Measurements from ENCODE around the gene MFNG.
"Not testable (repeated sequence)": the region's sequence is repeated elsewhere in the genome, so short reads cannot be mapped to it uniquely, and the experiment has no call there.

DNA sequence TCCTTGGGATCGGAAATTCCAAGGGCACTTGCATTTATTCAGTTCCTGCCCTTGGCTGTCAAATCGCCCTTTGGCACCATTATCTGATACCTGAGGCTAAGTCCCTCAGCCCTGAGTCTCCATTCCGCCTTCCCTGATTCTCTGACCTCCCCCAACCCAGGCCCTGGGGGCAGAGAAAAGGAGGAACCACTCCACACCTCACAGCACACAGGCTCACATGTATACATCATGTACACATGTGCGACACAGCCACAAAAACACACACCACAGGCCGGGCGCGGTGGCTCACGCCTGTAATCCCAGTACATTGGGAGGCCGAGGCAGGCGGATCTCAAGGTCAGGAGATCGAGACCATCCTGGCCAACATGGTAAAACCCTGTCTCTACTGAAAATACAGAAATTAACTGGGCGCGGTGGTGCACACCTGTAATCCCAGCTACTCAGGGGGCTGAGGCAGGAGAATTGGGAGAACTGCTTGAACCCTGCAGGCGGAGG, 17.9 kb downstream of the MFNG start:
- TF ChIP-seq, protein P1, sequence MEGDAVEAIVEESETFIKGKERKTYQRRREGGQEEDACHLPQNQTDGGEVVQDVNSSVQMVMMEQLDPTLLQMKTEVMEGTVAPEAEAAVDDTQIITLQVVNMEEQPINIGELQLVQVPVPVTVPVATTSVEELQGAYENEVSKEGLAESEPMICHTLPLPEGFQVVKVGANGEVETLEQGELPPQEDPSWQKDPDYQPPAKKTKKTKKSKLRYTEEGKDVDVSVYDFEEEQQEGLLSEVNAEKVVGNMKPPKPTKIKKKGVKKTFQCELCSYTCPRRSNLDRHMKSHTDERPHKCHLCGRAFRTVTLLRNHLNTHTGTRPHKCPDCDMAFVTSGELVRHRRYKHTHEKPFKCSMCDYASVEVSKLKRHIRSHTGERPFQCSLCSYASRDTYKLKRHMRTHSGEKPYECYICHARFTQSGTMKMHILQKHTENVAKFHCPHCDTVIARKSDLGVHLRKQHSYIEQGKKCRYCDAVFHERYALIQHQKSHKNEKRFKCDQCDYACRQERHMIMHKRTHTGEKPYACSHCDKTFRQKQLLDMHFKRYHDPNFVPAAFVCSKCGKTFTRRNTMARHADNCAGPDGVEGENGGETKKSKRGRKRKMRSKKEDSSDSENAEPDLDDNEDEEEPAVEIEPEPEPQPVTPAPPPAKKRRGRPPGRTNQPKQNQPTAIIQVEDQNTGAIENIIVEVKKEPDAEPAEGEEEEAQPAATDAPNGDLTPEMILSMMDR (IDR thresholded peaks at IDR 0.05; ENCODE audit: insufficient read depth, low read length) = not testable (repeated sequence)
- TF ChIP-seq, protein P2, sequence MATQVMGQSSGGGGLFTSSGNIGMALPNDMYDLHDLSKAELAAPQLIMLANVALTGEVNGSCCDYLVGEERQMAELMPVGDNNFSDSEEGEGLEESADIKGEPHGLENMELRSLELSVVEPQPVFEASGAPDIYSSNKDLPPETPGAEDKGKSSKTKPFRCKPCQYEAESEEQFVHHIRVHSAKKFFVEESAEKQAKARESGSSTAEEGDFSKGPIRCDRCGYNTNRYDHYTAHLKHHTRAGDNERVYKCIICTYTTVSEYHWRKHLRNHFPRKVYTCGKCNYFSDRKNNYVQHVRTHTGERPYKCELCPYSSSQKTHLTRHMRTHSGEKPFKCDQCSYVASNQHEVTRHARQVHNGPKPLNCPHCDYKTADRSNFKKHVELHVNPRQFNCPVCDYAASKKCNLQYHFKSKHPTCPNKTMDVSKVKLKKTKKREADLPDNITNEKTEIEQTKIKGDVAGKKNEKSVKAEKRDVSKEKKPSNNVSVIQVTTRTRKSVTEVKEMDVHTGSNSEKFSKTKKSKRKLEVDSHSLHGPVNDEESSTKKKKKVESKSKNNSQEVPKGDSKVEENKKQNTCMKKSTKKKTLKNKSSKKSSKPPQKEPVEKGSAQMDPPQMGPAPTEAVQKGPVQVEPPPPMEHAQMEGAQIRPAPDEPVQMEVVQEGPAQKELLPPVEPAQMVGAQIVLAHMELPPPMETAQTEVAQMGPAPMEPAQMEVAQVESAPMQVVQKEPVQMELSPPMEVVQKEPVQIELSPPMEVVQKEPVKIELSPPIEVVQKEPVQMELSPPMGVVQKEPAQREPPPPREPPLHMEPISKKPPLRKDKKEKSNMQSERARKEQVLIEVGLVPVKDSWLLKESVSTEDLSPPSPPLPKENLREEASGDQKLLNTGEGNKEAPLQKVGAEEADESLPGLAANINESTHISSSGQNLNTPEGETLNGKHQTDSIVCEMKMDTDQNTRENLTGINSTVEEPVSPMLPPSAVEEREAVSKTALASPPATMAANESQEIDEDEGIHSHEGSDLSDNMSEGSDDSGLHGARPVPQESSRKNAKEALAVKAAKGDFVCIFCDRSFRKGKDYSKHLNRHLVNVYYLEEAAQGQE (IDR thresholded peaks at IDR 0.05; ENCODE audit: insufficient replicate concordance, low read depth) = not testable (repeated sequence)
- TF ChIP-seq GABPA (IDR thresholded peaks at IDR 0.05; ENCODE audit: low read depth) = not testable (repeated sequence)

Data from HL-60 (cell line).